Activated CD4-positive, alpha-beta T cell treated with anti-CD3 and anti-CD28 coated beads, Interleukin-2, Interleukin-6, amounts not matched to agents 100 ng/mL and 50 ng/mL, durations not matched to agents 16 hours and 8 hours (primary cell): ENCODE data around the gene NUP62CL.

Experiments
- DNase-seq: peaks from one replicate; pipeline ENCODE4 v3.0.0-alpha.2; 2020

The NUP62CL gene

GRCh38 chrX:107146670-107147069 lies 59.6 kb downstream of the NUP62CL start:
- no peak for DNase-seq

GRCh38 chrX:107135965-107136307 lies 70.3 kb downstream of the NUP62CL start:
- DNase-seq: no peak

GRCh38 chrX:107135049-107135964 lies 70.9 kb downstream of the NUP62CL start:
- DNase-seq: peak; percentile 24

GRCh38 chrX:107123750-107124149 lies 82.5 kb downstream of the NUP62CL start:
- DNase-seq: no peak

- DNase-seq: no peak
Observed at GRCh38 chrX:107119283-107119682, 87.0 kb downstream of the NUP62CL start.

- peak; percentile 76 for DNase-seq
Observed at GRCh38 chrX:107118322-107119147, 87.7 kb downstream of the NUP62CL start, which contains the start of gene RBM41. Gene RBM41 (minus strand): TSS chrX:107118822. CDS start chrX:107118773, 49 bp downstream.

- DNase-seq: no peak
Observed at GRCh38 chrX:107117993-107118321, 88.3 kb downstream of the NUP62CL start.

- DNase-seq: no peak
Observed at GRCh38 chrX:107107459-107107858, 98.8 kb downstream of the NUP62CL start.

- no peak for DNase-seq
Observed at GRCh38 chrX:107102980-107103379, 103.3 kb downstream of the NUP62CL start.

GRCh38 chrX:107076158-107076557 lies 130.1 kb downstream of the NUP62CL start:
- no peak for DNase-seq
